Inflammatory macrophage (primary cell): ENCODE measurements around the gene PTK7.
A peak's percentile ranks its signal among the peaks of the same experiment; 100 is the strongest.
"Not testable (repeated sequence)": the region's sequence is repeated elsewhere in the genome, so short reads cannot be mapped to it uniquely, and the experiment has no call there.

Experiments
- DNase-seq, 2 donors: peaks; one replicate each; pipeline ENCODE4 v3.0.0-alpha.2; 2020 to 2022
- total RNA-seq, 18 experiments: gene quantifications; one replicate each; lab custom pipeline; 2026; ENCODE audit warnings: mixed read lengths in 6 of 18, inconsistent platforms in 2 of 18; lab: John Stamatoyannopoulos, UW

The PTK7 gene
- 0.04 to 1.1 (median 0.30) reads per million in 18 experiments for total RNA-seq

GRCh38 chr6:43075670-43076463 lies at the start of gene PTK7:
TSS of gene PTK7 (plus strand) at chr6:43076314. CDS start at chr6:43076489, 175 bp downstream.
- no peak for DNase-seq

GRCh38 chr6:43026365-43026764 lies 49.7 kb upstream of the PTK7 start:
- DNase-seq: no peak

- DNase-seq: no peak
Observed at GRCh38 chr6:43029120-43029519, 47.0 kb upstream of the PTK7 start.

GRCh38 chr6:43032326-43032725 lies 43.8 kb upstream of the PTK7 start:
- no peak for DNase-seq

- no peak for DNase-seq
Observed at GRCh38 chr6:43033496-43034189, 42.5 kb upstream of the PTK7 start.

GRCh38 chr6:43034190-43034525 lies 42.0 kb upstream of the PTK7 start:
- no peak for DNase-seq

GRCh38 chr6:43035495-43036194 lies 40.5 kb upstream of the PTK7 start:
- no peak for DNase-seq

GRCh38 chr6:43036712-43037111 lies 39.4 kb upstream of the PTK7 start:
- DNase-seq: no peak

- no peak for DNase-seq
Observed at GRCh38 chr6:43037197-43037596, 38.9 kb upstream of the PTK7 start.

- no peak for DNase-seq
Observed at GRCh38 chr6:43037706-43038105, 38.4 kb upstream of the PTK7 start.

GRCh38 chr6:43038727-43039126 lies 37.4 kb upstream of the PTK7 start:
- DNase-seq: no peak

- DNase-seq: no peak
Observed at GRCh38 chr6:43040542-43041257, 35.4 kb upstream of the PTK7 start.

- not testable (repeated sequence) for DNase-seq
Observed at GRCh38 chr6:43041475-43041874, 34.6 kb upstream of the PTK7 start.

GRCh38 chr6:43043310-43043709 lies 32.8 kb upstream of the PTK7 start:
- DNase-seq: no peak

GRCh38 chr6:43045371-43045930 lies 30.7 kb upstream of the PTK7 start:
- no peak for DNase-seq

GRCh38 chr6:43047998-43048397 lies 28.1 kb upstream of the PTK7 start:
- no peak for DNase-seq

GRCh38 chr6:43050981-43051380 lies 25.1 kb upstream of the PTK7 start:
- no peak for DNase-seq

- no peak for DNase-seq
Observed at GRCh38 chr6:43052225-43052841, 23.8 kb upstream of the PTK7 start.

GRCh38 chr6:43052842-43053544 lies 23.1 kb upstream of the PTK7 start:
- DNase-seq: peak in 1 of 2 donors; percentile 16

- peak; percentile 91 to 93 for DNase-seq
Observed at GRCh38 chr6:43053545-43054205, 22.4 kb upstream of the PTK7 start, which contains the start of gene CUL7. TSS of gene CUL7 (minus strand) at chr6:43053851. CDS start at chr6:43052788, 1,063 bp downstream.
